SKM-1 treated with dmso at 0.1 percent for 144 hours (cell line): ENCODE results near the gene RRP1B.

ENCODE experiments used
- DNase-seq: peaks from one replicate; lab custom pipeline; 2025; ENCODE audit not compliant: unreplicated experiment; lab: John Stamatoyannopoulos, UW

Gene RRP1B

GRCh38 chr21:43721939-43722338, 62.6 kb downstream of the RRP1B start:
- no peak for DNase-seq

- DNase-seq: no peak
Measured at GRCh38 chr21:43723648-43724047, 64.3 kb downstream of the RRP1B start.

GRCh38 chr21:43726686-43727518, 67.5 kb downstream of the RRP1B start:
- DNase-seq: no peak

- no peak for DNase-seq
Measured at GRCh38 chr21:43727519-43728153, 68.3 kb downstream of the RRP1B start.

GRCh38 chr21:43728154-43728466, 68.8 kb downstream of the RRP1B start:
- peak; percentile 72 for DNase-seq

GRCh38 chr21:43728467-43729390, 69.4 kb downstream of the RRP1B start:
- peak; percentile 92 for DNase-seq

- DNase-seq: no peak
Measured at GRCh38 chr21:43731476-43731875, 72.1 kb downstream of the RRP1B start.

GRCh38 chr21:43731891-43732711, 72.7 kb downstream of the RRP1B start:
- no peak for DNase-seq

GRCh38 chr21:43733060-43733459, 73.7 kb downstream of the RRP1B start:
- DNase-seq: no peak

- no peak for DNase-seq
Measured at GRCh38 chr21:43733529-43734071, 74.2 kb downstream of the RRP1B start.

- no peak for DNase-seq
Measured at GRCh38 chr21:43734131-43734927, 75.0 kb downstream of the RRP1B start.

- no peak for DNase-seq
Measured at GRCh38 chr21:43734928-43735229, 75.5 kb downstream of the RRP1B start.

- no peak for DNase-seq
Measured at GRCh38 chr21:43735236-43736091, 76.1 kb downstream of the RRP1B start.

- DNase-seq: no peak
Measured at GRCh38 chr21:43736224-43736883, 77.0 kb downstream of the RRP1B start.

GRCh38 chr21:43737158-43737950, 78.0 kb downstream of the RRP1B start:
- no peak for DNase-seq

- DNase-seq: no peak
Measured at GRCh38 chr21:43739621-43740435, 80.5 kb downstream of the RRP1B start.
